ENCODE measurements around the gene CBS.
"Not testable (repeated sequence)": the region's sequence is repeated elsewhere in the genome, so short reads cannot be mapped to it uniquely, and the experiment has no call there.

CBS gene

GRCh38 chr21:43108177-43108576 lies 32.5 kb upstream of the CBS start:
- H3K36me3 ChIP-seq (ENCODE audit: control insufficient read depth in 1 of 2, insufficient read depth in 2 of 2, low read length in 2 of 2); H3K18ac ChIP-seq (ENCODE audit: low read length); H3K79me2 ChIP-seq (ENCODE audit: control insufficient read depth, insufficient read depth, low read length, poor library complexity); H4K91ac ChIP-seq (ENCODE audit: low read depth, low read length); H2BK12ac ChIP-seq (ENCODE audit: low read length); H3K4me3 ChIP-seq (ENCODE audit: low read depth, low read length); H3K4me1 ChIP-seq (ENCODE audit: control insufficient read depth in 1 of 2, insufficient read depth in 2 of 2, low read length in 2 of 2); H3K27ac ChIP-seq (ENCODE audit: low read depth, low read length); H4K12ac ChIP-seq (ENCODE audit: low read depth, low read length); H2BK120ac ChIP-seq (ENCODE audit: insufficient read depth, low read length, poor library complexity); H3K9me3 ChIP-seq (ENCODE audit: insufficient read depth, low read depth, low read length); H3K79me1 ChIP-seq (ENCODE audit: low read length); H3K4ac ChIP-seq (ENCODE audit: low read depth, low read length); H3K14ac ChIP-seq (ENCODE audit: low read length); H3K23ac ChIP-seq (ENCODE audit: low read length); H3K9ac ChIP-seq (ENCODE audit: low read length); H2AK5ac ChIP-seq (ENCODE audit: low read length); H3K27me3 ChIP-seq (ENCODE audit: insufficient read depth, low read length); H2AFZ ChIP-seq (ENCODE audit: insufficient read depth, low read length, poor library complexity); H3K4me2 ChIP-seq (ENCODE audit: low read length); H2BK5ac ChIP-seq (ENCODE audit: low read depth, low read length, poor library complexity); DNase-seq; H4K8ac ChIP-seq (ENCODE audit: low read depth, low read length): not testable (repeated sequence)
- no CpG with 5 or more reads among the region's 17 CpGs for WGBS (ENCODE audit: extremely low coverage, insufficient coverage, insufficient read length)

DNA sequence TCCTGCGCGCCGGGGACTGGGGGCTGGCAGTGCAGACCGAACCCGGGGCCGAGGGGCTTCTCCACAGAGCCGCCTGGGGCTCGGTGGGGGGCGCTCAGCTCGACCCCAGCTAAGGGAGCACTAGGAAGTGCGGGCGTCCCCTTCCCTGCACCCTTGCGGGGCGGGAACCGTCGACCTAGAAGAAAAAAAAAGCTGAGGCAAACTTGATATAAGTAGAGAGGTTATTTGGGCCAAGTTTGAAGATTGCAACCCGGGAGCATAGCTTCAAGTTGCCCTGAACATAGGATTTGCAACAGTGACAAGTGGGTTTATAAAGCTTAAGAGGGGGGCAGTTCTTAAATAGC lies 32.1 kb upstream of the CBS start:
- not testable (repeated sequence) for H3K18ac ChIP-seq (ENCODE audit: low read length); H3K9ac ChIP-seq (ENCODE audit: low read length); H3K4me3 ChIP-seq (ENCODE audit: low read depth, low read length); H3K27me3 ChIP-seq (ENCODE audit: insufficient read depth, low read length); H3K79me2 ChIP-seq (ENCODE audit: control insufficient read depth, insufficient read depth, low read length, poor library complexity); H3K36me3 ChIP-seq (ENCODE audit: control insufficient read depth in 1 of 2, insufficient read depth in 2 of 2, low read length in 2 of 2); DNase-seq; H3K4me2 ChIP-seq (ENCODE audit: low read length); H4K12ac ChIP-seq (ENCODE audit: low read depth, low read length); H2AFZ ChIP-seq (ENCODE audit: insufficient read depth, low read length, poor library complexity); H3K14ac ChIP-seq (ENCODE audit: low read length); H4K91ac ChIP-seq (ENCODE audit: low read depth, low read length); H3K23ac ChIP-seq (ENCODE audit: low read length); H2BK5ac ChIP-seq (ENCODE audit: low read depth, low read length, poor library complexity); H2BK12ac ChIP-seq (ENCODE audit: low read length); H3K4ac ChIP-seq (ENCODE audit: low read depth, low read length); H3K79me1 ChIP-seq (ENCODE audit: low read length); H2BK120ac ChIP-seq (ENCODE audit: insufficient read depth, low read length, poor library complexity); H3K27ac ChIP-seq (ENCODE audit: low read depth, low read length); H2AK5ac ChIP-seq (ENCODE audit: low read length); H3K4me1 ChIP-seq (ENCODE audit: control insufficient read depth in 1 of 2, insufficient read depth in 2 of 2, low read length in 2 of 2); H3K9me3 ChIP-seq (ENCODE audit: insufficient read depth, low read depth, low read length); H4K8ac ChIP-seq (ENCODE audit: low read depth, low read length)
- no CpG with 5 or more reads among the region's 17 CpGs for WGBS (ENCODE audit: extremely low coverage, insufficient coverage, insufficient read length)

DNA sequence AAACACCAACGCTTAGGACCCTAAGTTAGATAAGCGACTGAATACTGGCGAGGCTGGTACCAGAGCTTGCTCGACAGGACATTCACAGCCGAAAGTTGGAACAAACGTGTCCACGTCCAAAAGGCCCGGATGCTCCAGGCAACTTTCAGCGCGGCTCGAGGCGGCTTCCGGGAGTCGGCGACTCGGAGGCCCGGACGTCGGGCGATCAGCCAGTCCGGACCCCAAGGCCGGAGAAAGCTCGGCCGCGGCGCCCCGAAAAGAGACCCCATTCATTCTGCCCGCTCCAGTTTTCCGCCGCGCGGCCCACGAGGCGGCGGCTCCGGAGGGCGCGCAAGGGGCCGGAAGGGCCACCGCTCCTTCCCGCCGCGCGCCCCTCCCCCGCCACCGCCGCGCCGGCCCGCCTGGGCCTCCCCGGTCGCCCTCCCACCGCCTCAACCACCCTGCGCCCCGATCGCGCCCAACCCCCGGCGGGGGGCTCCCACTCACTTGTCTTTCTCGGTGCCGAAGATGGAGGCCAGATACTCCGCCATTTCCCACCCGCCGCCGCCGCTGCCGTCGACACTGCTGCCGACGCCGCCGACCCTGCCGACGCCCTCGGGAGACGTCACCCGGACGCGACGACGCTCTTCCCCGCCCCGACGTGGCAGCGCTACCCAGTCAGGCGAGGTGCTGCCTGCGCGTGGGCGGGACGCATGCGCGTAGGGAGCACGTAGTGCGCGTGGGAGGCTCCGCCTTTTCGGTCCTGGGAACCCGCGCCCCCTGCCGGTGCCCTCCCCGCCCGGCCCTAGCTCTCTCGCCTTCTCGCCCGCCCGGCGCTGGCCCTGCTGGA lies 31.5 kb upstream of the CBS start, which contains the start of gene U2AF1:
U2AF1 (minus strand) TSS at position 606 of the 829 bp plus-strand sequence; CDS start at position 530, 76 bp downstream.
- H3K4me1 ChIP-seq (ENCODE audit: control insufficient read depth in 1 of 2, insufficient read depth in 2 of 2, low read length in 2 of 2); H3K27me3 ChIP-seq (ENCODE audit: insufficient read depth, low read length); H3K23ac ChIP-seq (ENCODE audit: low read length); H3K18ac ChIP-seq (ENCODE audit: low read length); H3K79me1 ChIP-seq (ENCODE audit: low read length); H2BK12ac ChIP-seq (ENCODE audit: low read length); H2AFZ ChIP-seq (ENCODE audit: insufficient read depth, low read length, poor library complexity); H3K36me3 ChIP-seq (ENCODE audit: control insufficient read depth in 1 of 2, insufficient read depth in 2 of 2, low read length in 2 of 2); H3K4me2 ChIP-seq (ENCODE audit: low read length); H3K9me3 ChIP-seq (ENCODE audit: insufficient read depth, low read depth, low read length); H3K79me2 ChIP-seq (ENCODE audit: control insufficient read depth, insufficient read depth, low read length, poor library complexity): not testable (repeated sequence)
- no CpG with 5 or more reads among the region's 107 CpGs for WGBS (ENCODE audit: extremely low coverage, insufficient coverage, insufficient read length)
- H4K8ac ChIP-seq (ENCODE audit: low read depth, low read length): peak within 1 kb of the TSS; percentile 38
- H2AK5ac ChIP-seq (ENCODE audit: low read length): peak within 1 kb of the TSS; percentile 54
- H4K12ac ChIP-seq (ENCODE audit: low read depth, low read length): peak within 1 kb of the TSS; percentile 43
- H2BK5ac ChIP-seq (ENCODE audit: low read depth, low read length, poor library complexity): peak within 1 kb of the TSS; percentile 76
- peak within 1 kb of the TSS; percentile 83 for H2BK120ac ChIP-seq (ENCODE audit: insufficient read depth, low read length, poor library complexity)
- peak within 1 kb of the TSS; percentile 66 for H3K14ac ChIP-seq (ENCODE audit: low read length)
- H4K91ac ChIP-seq (ENCODE audit: low read depth, low read length): peak within 1 kb of the TSS; percentile 62
- peak within 1 kb of the TSS; percentile 89 for H3K9ac ChIP-seq (ENCODE audit: low read length)
- peak within 1 kb of the TSS; percentile 53 for H3K27ac ChIP-seq (ENCODE audit: low read depth, low read length)
- H3K4ac ChIP-seq (ENCODE audit: low read depth, low read length): peak within 1 kb of the TSS; percentile 75
- peak in 1 of 2 donors; percentile 22 for DNase-seq
- H3K4me3 ChIP-seq (ENCODE audit: low read depth, low read length): peak within 1 kb of the TSS; percentile 81

- H3K27ac ChIP-seq (ENCODE audit: low read depth, low read length); H4K12ac ChIP-seq (ENCODE audit: low read depth, low read length); H3K4me2 ChIP-seq (ENCODE audit: low read length); H3K79me2 ChIP-seq (ENCODE audit: control insufficient read depth, insufficient read depth, low read length, poor library complexity); H2AK5ac ChIP-seq (ENCODE audit: low read length); H3K4me1 ChIP-seq (ENCODE audit: control insufficient read depth in 1 of 2, insufficient read depth in 2 of 2, low read length in 2 of 2); H2AFZ ChIP-seq (ENCODE audit: insufficient read depth, low read length, poor library complexity); H2BK5ac ChIP-seq (ENCODE audit: low read depth, low read length, poor library complexity); H4K91ac ChIP-seq (ENCODE audit: low read depth, low read length); H3K23ac ChIP-seq (ENCODE audit: low read length); H3K4me3 ChIP-seq (ENCODE audit: low read depth, low read length); H3K18ac ChIP-seq (ENCODE audit: low read length); H3K36me3 ChIP-seq (ENCODE audit: control insufficient read depth in 1 of 2, insufficient read depth in 2 of 2, low read length in 2 of 2); H3K27me3 ChIP-seq (ENCODE audit: insufficient read depth, low read length); H2BK12ac ChIP-seq (ENCODE audit: low read length); H3K4ac ChIP-seq (ENCODE audit: low read depth, low read length); H3K14ac ChIP-seq (ENCODE audit: low read length); DNase-seq; H4K8ac ChIP-seq (ENCODE audit: low read depth, low read length); H3K9me3 ChIP-seq (ENCODE audit: insufficient read depth, low read depth, low read length); H2BK120ac ChIP-seq (ENCODE audit: insufficient read depth, low read length, poor library complexity); H3K9ac ChIP-seq (ENCODE audit: low read length); H3K79me1 ChIP-seq (ENCODE audit: low read length): not testable (repeated sequence)
- no CpG with 5 or more reads among the region's 5 CpGs for WGBS (ENCODE audit: extremely low coverage, insufficient coverage, insufficient read length)
These were observed 29.0 kb upstream of the CBS start for GRCh38 chr21:43104642-43105041.

Data from trophoblast cell (in vitro differentiated cells and primary cell).